GM21423 (cell line): ENCODE measurements around the gene PREB.

Experiments
- ATAC-seq: cut with Tn5 transposase; IDR thresholded peaks from one replicate; pipeline ENCODE4 v1.9.1; 2021; ENCODE audit warnings: mild to moderate bottlenecking, moderate library complexity; ENCODE audit not compliant: unreplicated experiment

The PREB gene

GRCh38 chr2:27096748-27097297 is 37.6 kb downstream of the PREB start:
- no peak for ATAC-seq

DNA sequence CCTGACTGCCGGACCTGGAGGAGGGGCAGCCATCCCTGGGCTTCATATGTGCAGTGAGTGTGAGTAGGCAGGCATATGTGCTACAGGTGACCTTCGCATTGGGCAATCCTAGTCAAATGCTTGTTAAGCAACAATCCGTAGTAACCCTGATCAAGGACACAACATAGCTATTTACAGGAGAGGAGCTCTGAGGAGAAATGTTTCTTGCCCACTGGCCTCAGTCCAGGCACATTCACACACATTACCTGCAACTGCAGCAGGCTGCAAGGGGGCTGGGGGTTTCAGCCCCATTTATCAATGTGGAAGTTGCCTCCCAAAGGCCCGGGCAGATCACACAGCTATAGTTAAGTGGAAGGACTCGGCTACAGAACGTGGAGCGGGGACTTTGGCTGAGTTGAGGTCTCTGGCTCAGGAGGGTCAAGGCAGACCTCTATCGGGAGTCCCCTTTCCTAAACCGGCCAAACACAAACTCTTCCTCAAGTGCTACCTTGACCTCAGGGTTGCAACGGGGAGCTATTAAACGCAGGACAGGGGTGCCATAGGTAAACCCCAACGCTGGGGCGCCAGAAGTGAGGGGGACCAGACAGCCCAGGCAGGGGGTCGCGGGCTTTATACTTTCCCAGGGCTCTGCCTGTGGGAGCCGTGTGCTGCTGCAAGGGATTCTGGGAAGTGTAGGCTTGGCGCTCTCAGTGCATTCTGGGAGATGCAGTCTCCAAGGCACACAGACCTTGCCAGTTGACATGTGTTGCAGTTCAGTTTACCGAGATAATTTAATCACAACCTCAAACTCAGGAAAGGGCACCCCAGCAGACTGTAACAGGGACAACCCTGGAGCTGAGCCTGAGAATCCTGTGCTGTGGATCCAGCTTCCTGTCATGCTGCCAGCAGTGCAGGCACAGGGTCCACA is 38.4 kb downstream of the PREB start:
- no peak for ATAC-seq

DNA sequence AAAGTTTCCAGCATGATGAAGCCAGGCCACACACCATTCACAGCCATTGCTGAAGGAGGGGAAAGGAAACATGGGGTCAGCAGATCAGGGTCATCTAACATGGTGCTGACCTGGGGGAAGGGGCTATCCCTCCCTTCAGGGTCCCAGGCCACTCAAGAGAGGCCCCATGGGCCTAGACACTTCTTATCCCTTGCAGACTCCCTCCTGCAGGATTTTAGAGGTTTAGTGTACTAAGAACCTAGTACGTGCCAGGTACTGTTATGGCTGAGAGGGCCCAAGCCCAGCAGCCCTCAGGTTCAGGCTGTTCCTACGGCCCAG is 39.0 kb downstream of the PREB start:
- ATAC-seq = no peak

GRCh38 chr2:27094353-27094984 is 40.0 kb downstream of the PREB start:
- ATAC-seq = no peak

DNA sequence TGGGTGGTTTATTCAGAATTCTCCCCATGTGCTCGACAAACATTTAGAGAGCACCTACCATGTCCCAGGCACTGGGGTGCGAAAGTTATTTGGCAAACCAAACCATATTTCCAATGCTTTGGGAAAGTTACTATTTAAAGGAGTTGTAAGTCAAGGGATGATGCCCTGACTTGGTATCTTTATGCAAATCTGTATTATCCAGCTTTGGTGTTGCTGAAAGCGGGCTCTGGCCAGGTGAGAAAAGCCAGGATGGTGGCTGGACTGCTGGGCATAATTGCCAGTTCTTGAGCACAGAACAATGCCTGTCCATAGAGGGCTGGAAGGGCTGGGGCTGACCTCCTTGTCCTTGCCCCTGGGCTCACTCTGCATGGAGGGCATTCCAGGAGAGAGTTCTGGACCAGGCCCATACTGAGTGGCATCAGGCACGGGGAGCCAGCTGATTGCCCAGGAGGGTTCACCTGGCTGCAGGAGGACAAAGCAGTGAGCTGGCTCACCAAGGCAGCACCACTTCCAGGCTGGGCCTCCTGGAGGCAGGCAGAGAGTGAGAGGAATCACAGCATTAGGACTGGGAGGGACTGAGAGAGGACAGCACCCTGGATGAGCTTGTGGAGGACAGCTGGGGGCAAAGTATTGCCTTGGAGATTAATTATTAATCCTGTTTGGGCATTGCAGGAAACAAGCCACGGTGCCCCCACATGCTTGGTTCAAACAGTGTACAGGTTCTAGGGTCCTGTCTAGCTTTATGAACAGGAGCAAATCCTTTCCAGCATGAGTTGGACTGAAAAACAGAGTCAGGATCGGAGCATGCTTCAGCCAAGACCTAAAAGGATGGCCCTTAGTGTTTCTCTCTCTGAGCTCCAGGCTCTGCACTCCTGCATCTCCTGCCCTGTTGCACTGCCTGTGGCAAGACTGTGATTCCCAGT is 40.7 kb downstream of the PREB start:
- no peak for ATAC-seq

- no peak for ATAC-seq
Measured at GRCh38 chr2:27092696-27093429, 41.6 kb downstream of the PREB start.

DNA sequence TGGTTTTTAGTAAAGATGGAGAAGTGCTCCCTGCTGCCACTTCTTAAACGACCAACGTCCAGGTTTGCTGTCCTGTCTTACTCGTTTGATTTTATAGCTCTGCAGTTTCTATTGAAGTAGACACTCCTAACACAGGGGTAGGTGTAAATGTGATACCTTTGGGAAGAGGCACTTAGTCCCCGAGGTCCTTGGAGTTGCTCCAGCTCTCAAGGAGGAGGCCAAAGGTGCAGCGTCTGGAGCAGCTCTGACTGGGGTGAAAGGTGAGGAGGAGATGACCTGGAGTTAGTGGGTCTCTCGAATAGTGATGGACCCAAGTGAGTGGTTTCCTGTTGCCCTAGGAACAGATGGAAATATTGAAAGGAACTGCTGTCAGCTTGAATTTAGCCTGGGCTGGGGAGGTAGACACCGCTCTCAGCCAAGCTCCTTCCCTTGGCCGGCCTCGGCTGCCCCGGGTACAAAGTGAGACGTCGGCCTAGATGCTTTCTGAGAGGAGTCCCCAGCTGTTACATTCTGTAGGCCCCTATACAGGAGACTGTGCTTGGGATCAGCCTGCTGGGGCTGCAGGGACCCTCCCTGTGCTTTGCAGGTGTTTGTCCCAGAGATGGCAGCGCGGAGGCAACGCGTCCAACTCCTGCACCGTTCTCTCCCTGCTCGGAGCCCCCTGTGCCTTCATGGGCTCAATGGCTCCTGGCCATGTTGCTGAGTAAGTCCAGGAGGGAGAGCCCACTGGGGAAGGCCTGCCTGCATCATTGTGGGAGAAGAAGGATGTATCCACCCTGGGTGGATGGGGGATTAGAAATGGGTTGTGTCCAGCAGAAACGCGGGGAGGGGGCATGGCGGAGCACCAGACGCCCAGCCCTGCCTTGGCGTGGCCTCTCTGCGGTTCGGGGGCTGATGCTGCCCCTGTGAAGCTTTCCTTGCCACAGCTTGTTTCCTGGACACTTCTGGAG is 42.4 kb downstream of the PREB start:
- no peak for ATAC-seq

GRCh38 chr2:27089111-27089954 is 45.1 kb downstream of the PREB start:
- ATAC-seq = no peak

DNA sequence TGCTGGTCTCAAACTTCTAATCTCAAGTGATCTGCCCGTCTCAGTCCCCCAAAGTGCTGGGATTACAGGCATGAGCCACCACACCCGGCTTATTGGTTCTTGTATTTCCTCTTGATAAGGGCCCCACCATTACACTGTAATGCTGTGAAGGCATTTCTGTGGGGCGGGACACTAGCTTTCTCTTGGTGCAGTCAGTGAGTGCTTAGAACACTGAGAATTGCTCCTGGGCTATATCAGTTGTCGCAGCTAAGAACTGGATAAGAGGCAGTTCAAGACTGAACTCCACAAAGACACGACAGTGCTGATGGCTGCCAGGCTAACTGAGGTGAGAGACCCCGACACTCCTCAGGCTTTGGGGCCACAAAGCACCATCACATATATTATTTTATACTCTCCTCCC is 45.8 kb downstream of the PREB start:
- no peak for ATAC-seq

- ATAC-seq = no peak
Measured at GRCh38 chr2:27087823-27088410, 46.5 kb downstream of the PREB start.

- no peak for ATAC-seq
Measured at GRCh38 chr2:27086724-27087593, 47.5 kb downstream of the PREB start, which contains the start of gene KHK. KHK (plus strand) TSS chr2:27086772; CDS start chr2:27087260, 488 bp downstream.

DNA sequence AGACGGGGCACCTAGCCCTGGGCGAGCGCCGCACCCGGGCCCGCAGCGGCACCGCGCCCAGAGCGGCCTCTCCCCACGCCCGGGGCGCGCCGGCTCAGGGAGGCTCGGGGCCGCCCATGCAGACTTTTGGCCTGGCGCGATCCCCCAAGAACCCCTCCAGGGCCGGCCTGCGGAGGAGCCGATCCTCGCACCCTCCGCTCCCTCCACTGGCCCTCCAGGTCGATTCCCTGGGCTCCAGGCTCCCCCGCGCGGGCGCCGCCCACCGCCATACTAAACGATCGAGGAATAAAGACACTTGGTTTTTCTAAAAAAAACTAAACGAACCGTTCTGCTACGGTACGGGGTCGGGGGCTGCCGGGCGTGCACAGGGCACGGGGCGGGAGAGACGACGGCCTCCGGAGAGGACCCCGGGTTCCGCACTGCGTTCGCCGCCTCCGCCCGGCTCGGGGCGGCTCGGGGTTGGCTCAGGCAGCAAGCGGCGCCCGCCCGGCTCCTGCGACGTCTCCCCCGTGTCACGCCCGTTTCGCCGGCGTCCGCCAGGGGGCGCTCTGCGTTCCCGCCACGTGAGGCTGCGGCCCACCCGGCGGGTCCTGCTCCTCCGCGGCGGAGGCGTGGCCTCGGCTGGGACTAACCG is 48.2 kb downstream of the PREB start:
- ATAC-seq = peak; percentile 79

GRCh38 chr2:27085673-27086089 is 48.8 kb downstream of the PREB start:
- no peak for ATAC-seq

DNA sequence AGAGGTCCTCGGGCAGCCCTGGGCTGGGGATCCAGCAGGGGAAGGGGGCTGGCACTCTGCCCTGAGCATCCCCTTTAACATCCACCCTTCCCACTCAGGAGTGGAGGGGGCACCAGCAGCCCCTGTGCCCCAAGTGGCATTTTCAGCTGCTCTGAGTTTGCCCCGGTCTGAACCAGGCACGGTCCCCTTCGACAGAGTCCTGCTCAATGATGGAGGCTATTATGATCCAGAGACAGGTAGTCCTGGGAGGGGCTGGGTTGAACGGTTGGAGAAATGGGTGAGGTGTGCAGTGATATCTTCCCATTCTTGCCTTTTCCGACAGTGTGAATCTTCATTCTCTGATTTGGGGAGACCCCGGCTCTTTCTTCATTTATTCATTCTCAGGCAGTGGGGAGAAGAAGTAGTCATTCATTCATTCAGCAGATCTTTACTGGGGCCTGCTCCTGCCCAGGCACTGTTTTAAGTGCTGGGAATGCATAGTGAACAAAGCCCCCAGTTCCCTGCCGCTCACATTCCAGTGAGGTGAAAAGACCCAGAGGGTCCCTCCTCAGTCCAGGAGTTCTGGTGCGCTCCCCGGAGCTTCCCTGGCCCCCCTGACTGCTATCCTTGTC is 49.3 kb downstream of the PREB start:
- no peak for ATAC-seq

- ATAC-seq = no peak
Measured at GRCh38 chr2:27084297-27085061, 50.0 kb downstream of the PREB start.
